Natural killer cell (primary cell): ENCODE results near the gene EGFLAM. TPM values are rescaled to one million over a fixed set of nuclear protein-coding genes. Genes with fewer than 3 reads are reported as not detected.

Experiments
- ATAC-seq, 3 donors: fragments of 150-1000 bp in 2 of 3; fragments of 200-7000 bp in 1 of 3; cut with Tn5 transposase; 1 replicate in 1 of 3; 2 replicates in 2 of 3; pipeline ENCODE4 v1.10.0; 2021; ENCODE audit warnings: mild to moderate bottlenecking in 2 of 3, moderate library complexity in 2 of 3
- DNase-seq, 2 donors: peaks; one replicate each; pipeline versions ENCODE4 v3.0.0 to v3.0.0-alpha.2; 2013 to 2021; ENCODE audit warnings: mixed read lengths in 1 of 2
- H3K27ac ChIP-seq: one replicate; pipeline ENCODE4 v1.5.1; 2013; ENCODE audit warnings: mild to moderate bottlenecking, low read length
- H3K27me3 ChIP-seq: one replicate; pipeline ENCODE4 v1.6.1; 2013; ENCODE audit warnings: low read length; ENCODE audit not compliant: control insufficient read depth, insufficient read depth
- H3K36me3 ChIP-seq: one replicate; pipeline ENCODE4 v1.6.1; 2013; ENCODE audit warnings: low read length; ENCODE audit not compliant: control insufficient read depth, insufficient read depth
- H3K4me1 ChIP-seq: one replicate; pipeline ENCODE4 v1.6.1; 2013; ENCODE audit warnings: low read length; ENCODE audit not compliant: control insufficient read depth, insufficient read depth
- H3K4me3 ChIP-seq: one replicate; pipeline ENCODE4 v1.5.1; 2013; ENCODE audit warnings: low read length
- H3K9me3 ChIP-seq: one replicate; pipeline ENCODE4 v1.6.1; 2013; ENCODE audit warnings: low read length; ENCODE audit not compliant: control insufficient read depth, insufficient read depth
- H3K27ac Mint-ChIP-seq, 2 donors: one replicate each; pipeline ENCODE4 v1.8.0; 2022; ENCODE audit warnings: mild to moderate bottlenecking in 2 of 2, mixed read lengths in 2 of 2, moderate library complexity in 1 of 2
- H3K27me3 Mint-ChIP-seq, 2 donors: one replicate each; pipeline ENCODE4 v1.8.0; 2022; ENCODE audit warnings: low read depth in 2 of 2, mixed read lengths in 2 of 2
- H3K36me3 Mint-ChIP-seq: one replicate; pipeline ENCODE4 v1.8.0; 2022; ENCODE audit warnings: mixed read lengths
- H3K4me1 Mint-ChIP-seq, 2 donors: one replicate each; pipeline ENCODE4 v1.8.0; 2022; ENCODE audit warnings: mixed read lengths in 2 of 2
- H3K4me3 Mint-ChIP-seq: one replicate; pipeline ENCODE4 v1.8.0; 2022; ENCODE audit warnings: mild to moderate bottlenecking, moderate library complexity, mixed read lengths
- H3K9me3 Mint-ChIP-seq, 2 donors: one replicate each; pipeline ENCODE4 v1.8.0; 2022; ENCODE audit warnings: mixed read lengths in 2 of 2
- WGBS: methylation state at CpG from one replicate; pipeline ENCODE4 v1.1.7; 2013; ENCODE audit warnings: missing lambda C conversion rate; ENCODE audit not compliant: insufficient coverage; 5-methylcytosine and 5-hydroxymethylcytosine counted together
- intact Hi-C: fragments of 100-400 bp; cut with micrococcal nuclease; formaldehyde crosslinking; loops from one replicate; pipeline ENCODE4 v1.14.2; 2022
- total RNA-seq, 4 donors: library from RNA; stranded (reverse); fragments of 120-200 nt in 1 of 4; gene quantifications; one replicate each; pipeline versions ENCODE4 v1.2.3 to v1.2.4, GENCODE V29; 2013 to 2022
- TF ChIP-seq, protein P1 (sequence below): fragments of 200-600 bp; IDR thresholded peaks from one replicate; pipeline ENCODE4 v1.8.0; 2022; ENCODE audit warnings: antibody characterized with exemption

Gene EGFLAM
- total RNA-seq, 3 donors from 2014 or later (not counting 1 experiment from before 2014, with no cell fraction given), result not detected

DNA sequence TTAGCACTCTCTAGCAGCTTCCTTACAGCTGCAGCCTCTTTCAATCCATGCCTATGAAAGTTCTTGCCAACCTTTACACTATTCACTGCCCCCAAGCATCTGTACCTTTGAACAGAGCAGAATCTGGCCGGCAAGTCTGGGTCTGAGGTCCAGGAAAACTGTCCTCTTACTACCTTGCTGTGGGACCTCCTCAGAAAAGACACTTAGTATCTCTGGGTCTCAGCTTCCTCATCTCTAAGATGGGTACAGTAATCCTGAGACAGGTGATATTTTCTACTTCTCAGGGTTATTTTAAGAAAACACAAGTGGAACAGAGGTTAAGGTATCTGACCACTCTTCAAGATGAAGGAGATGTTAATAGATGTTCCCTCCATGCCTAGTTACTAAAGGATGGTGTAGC, 120.2 kb downstream of the EGFLAM start:
- no peak for DNase-seq
- H3K27me3 ChIP-seq, result peaks cover 5% of the 10 kb centered on the region
- WGBS, result 89% methylated on average over 1 of the region's 1 CpG
- H3K36me3 ChIP-seq, result no peaks in the 10 kb centered on the region
- Mint-ChIP-seq H3K4me3 (no peak overlapping the region), H3K36me3 (no peaks in the 10 kb centered on the region), H3K9me3 (no peaks in the 10 kb centered on the region), H3K4me1 (no peaks in the 10 kb centered on the region), H3K27me3 (peaks cover 30 to 42% of the 10 kb centered on the region in 2 donors), H3K27ac (no peak overlapping the region)
- TF ChIP-seq, protein P1, sequence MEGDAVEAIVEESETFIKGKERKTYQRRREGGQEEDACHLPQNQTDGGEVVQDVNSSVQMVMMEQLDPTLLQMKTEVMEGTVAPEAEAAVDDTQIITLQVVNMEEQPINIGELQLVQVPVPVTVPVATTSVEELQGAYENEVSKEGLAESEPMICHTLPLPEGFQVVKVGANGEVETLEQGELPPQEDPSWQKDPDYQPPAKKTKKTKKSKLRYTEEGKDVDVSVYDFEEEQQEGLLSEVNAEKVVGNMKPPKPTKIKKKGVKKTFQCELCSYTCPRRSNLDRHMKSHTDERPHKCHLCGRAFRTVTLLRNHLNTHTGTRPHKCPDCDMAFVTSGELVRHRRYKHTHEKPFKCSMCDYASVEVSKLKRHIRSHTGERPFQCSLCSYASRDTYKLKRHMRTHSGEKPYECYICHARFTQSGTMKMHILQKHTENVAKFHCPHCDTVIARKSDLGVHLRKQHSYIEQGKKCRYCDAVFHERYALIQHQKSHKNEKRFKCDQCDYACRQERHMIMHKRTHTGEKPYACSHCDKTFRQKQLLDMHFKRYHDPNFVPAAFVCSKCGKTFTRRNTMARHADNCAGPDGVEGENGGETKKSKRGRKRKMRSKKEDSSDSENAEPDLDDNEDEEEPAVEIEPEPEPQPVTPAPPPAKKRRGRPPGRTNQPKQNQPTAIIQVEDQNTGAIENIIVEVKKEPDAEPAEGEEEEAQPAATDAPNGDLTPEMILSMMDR, result no peak
- no peak overlapping the region for H3K27ac ChIP-seq
- ATAC-seq, result no peak
- intact Hi-C loops, result no loop called here
- H3K4me1 ChIP-seq, result no peaks in the 10 kb centered on the region
- H3K9me3 ChIP-seq, result no peaks in the 10 kb centered on the region
- H3K4me3 ChIP-seq, result no peak overlapping the region

GRCh38 chr5:38379350-38379937, 121.1 kb downstream of the EGFLAM start:
- Histone ChIP-seq H3K27me3 (peaks cover 5% of the 10 kb centered on the region), H3K9me3 (no peaks in the 10 kb centered on the region), H3K36me3 (no peaks in the 10 kb centered on the region), H3K4me1 (no peaks in the 10 kb centered on the region), H3K4me3 (no peak overlapping the region), H3K27ac (no peak overlapping the region)
- Mint-ChIP-seq H3K27ac (no peak overlapping the region), H3K36me3 (no peaks in the 10 kb centered on the region), H3K4me3 (no peak overlapping the region), H3K4me1 (no peaks in the 10 kb centered on the region), H3K27me3 (peaks cover 30 to 42% of the 10 kb centered on the region in 2 donors), H3K9me3 (no peaks in the 10 kb centered on the region)
- ATAC-seq (no peak), DNase-seq (no peak)
- intact Hi-C loops, result no loop called here
- 17% methylated on average over 7 of the region's 7 CpGs for WGBS
- TF ChIP-seq, protein P1, result no peak

GRCh38 chr5:38380537-38380936, 122.2 kb downstream of the EGFLAM start:
- intact Hi-C loops, result no loop called here
- no peaks in the 10 kb centered on the region for H3K36me3 ChIP-seq
- ATAC-seq (no peak), DNase-seq (no peak)
- no peaks in the 10 kb centered on the region for H3K9me3 ChIP-seq
- Mint-ChIP-seq H3K9me3 (no peaks in the 10 kb centered on the region), H3K27ac (no peak overlapping the region), H3K27me3 (peaks cover 28 to 36% of the 10 kb centered on the region in 2 donors), H3K4me3 (no peak overlapping the region), H3K4me1 (no peaks in the 10 kb centered on the region), H3K36me3 (no peaks in the 10 kb centered on the region)
- peaks cover 5% of the 10 kb centered on the region for H3K27me3 ChIP-seq
- TF ChIP-seq, protein P1, result no peak
- H3K4me1 ChIP-seq, result no peaks in the 10 kb centered on the region
- no peak overlapping the region for H3K27ac ChIP-seq
- H3K4me3 ChIP-seq, result no peak overlapping the region
- WGBS, result 84% methylated on average over 4 of the region's 4 CpGs

DNA sequence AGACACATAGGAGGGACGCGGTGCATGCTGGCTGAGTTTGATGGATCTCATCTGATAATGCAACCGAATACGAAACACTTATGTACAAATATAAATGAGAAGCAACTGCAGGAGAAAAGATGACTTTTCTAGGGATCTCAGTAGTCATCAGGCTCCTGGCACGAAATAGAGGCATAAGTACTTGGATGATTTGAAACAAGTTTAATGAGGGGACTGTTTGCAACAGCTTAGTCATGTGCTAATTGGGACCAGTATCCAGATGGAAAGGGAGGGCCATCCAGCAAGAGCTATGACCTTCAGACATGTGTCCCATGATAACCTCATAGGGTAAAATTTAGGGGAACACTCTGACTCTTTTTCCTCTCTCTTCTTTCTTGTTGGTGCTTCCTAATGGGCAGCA, 123.0 kb downstream of the EGFLAM start:
- no peak for ATAC-seq
- no peaks in the 10 kb centered on the region for H3K36me3 ChIP-seq
- no peaks in the 10 kb centered on the region for H3K9me3 ChIP-seq
- intact Hi-C loops, result no loop called here
- no peak for DNase-seq
- Mint-ChIP-seq H3K4me3 (no peak overlapping the region), H3K9me3 (no peaks in the 10 kb centered on the region), H3K4me1 (no peaks in the 10 kb centered on the region), H3K27ac (no peak overlapping the region), H3K27me3 (peaks cover 28 to 35% of the 10 kb centered on the region in 2 donors), H3K36me3 (no peaks in the 10 kb centered on the region)
- 89% methylated on average over 4 of the region's 5 CpGs for WGBS
- H3K4me3 ChIP-seq, result no peak overlapping the region
- TF ChIP-seq, protein P1, result no peak
- H3K4me1 ChIP-seq, result no peaks in the 10 kb centered on the region
- peaks cover 5% of the 10 kb centered on the region for H3K27me3 ChIP-seq
- H3K27ac ChIP-seq, result no peak overlapping the region
